Testis (tissue), 3 donors: ENCODE results near the gene CBR3. TPM values are rescaled to one million over a fixed set of nuclear protein-coding genes. Genes with fewer than 3 reads are reported as not detected.

Experiments used
- DNase-seq: peaks from one replicate; pipeline ENCODE4 v3.0.0-alpha.2; 2019
- H3K27ac ChIP-seq, 2 donors: fragments of 200-600 bp; sonication (generic); one replicate each; pipeline ENCODE4 v1.5.1; 2019
- H3K27me3 ChIP-seq: fragments of 200-600 bp; sonication (generic); one replicate; pipeline ENCODE4 v1.5.1; 2019
- H3K36me3 ChIP-seq: fragments of 200-600 bp; sonication (generic); one replicate; pipeline ENCODE4 v1.5.1; 2017; ENCODE audit warnings: low read depth; ENCODE audit errors: missing control alignments
- H3K4me1 ChIP-seq: fragments of 200-600 bp; sonication (generic); one replicate; pipeline ENCODE4 v1.5.1; 2019
- H3K4me3 ChIP-seq, 2 donors: fragments of 200-600 bp; sonication (generic); one replicate each; pipeline ENCODE4 v1.5.1; 2017 to 2019
- H3K9me3 ChIP-seq: fragments of 200-600 bp; sonication (generic); one replicate; pipeline ENCODE4 v1.5.1; 2017
- CTCF ChIP-seq, 3 experiments: fragments of 450-650 bp in 2 of 3; fragments of 200-600 bp in 1 of 3; sonication (generic) in 1 of 3; IDR thresholded peaks; one replicate each; pipeline ENCODE4 v1.5.1; 2016 to 2019; ENCODE audit warnings: antibody characterized with exemption in 3 of 3, mild to moderate bottlenecking in 2 of 3, moderate library complexity in 1 of 3
- POLR2A ChIP-seq: fragments of 450-650 bp; IDR thresholded peaks from one replicate; pipeline ENCODE4 v1.6.1; 2017; ENCODE audit warnings: antibody characterized with exemption, mild to moderate bottlenecking, moderate library complexity
- WGBS, 2 donors: methylation state at CpG; one replicate each; pipeline ENCODE4 v1.1.5; 2018; 5-methylcytosine and 5-hydroxymethylcytosine counted together
- intact Hi-C: fragments of 100-400 bp; cut with DNase I; formaldehyde crosslinking; loops from one replicate; pipeline ENCODE4 v1.15.1; 2023; ENCODE audit warnings: low total_unique reads
- polyA plus RNA-seq: library from polyadenylated mRNA; stranded (reverse); fragments of 350-450 nt; fragmentation: Illumina TruSeq; extraction: RNeasy Lipid Tissue Mini Kit (QIAGEN cat#74804); gene quantifications from one replicate; pipeline ENCODE4 v1.2.3, GENCODE V29; 2014; ENCODE audit warnings: low read depth, low replicate concordance; ENCODE audit not compliant: insufficient read depth
- total RNA-seq, 2 donors: library from RNA; depleted of rRNA; stranded (reverse); fragments of >200 nt; gene quantifications; one replicate each; pipeline ENCODE4 v1.2.3, GENCODE V29; 2016

The CBR3 gene
- total and polyA plus RNA-seq, 3 donors from 2014 or later, result 2.8 to 10.7 (median 6.9) TPM

- TF ChIP-seq POLR2A (no peak), CTCF (IDR thresholded peaks at IDR 0.05) (no peak)
- no peaks in the 10 kb centered on the region for H3K27me3 ChIP-seq
- no peak overlapping the region for H3K4me3 ChIP-seq
- intact Hi-C loops, result no loop called here
- H3K27ac ChIP-seq, result no peak overlapping the region
- H3K36me3 ChIP-seq, result no peaks in the 10 kb centered on the region
- peaks cover 6% of the 10 kb centered on the region for H3K4me1 ChIP-seq
- WGBS, 2 donors, result 91% methylated on average over 7 of the region's 7 CpGs
- H3K9me3 ChIP-seq, result no peaks in the 10 kb centered on the region
- no peak for DNase-seq
Measured at GRCh38 chr21:36193200-36193599, 58.3 kb downstream of the CBR3 start.

DNA sequence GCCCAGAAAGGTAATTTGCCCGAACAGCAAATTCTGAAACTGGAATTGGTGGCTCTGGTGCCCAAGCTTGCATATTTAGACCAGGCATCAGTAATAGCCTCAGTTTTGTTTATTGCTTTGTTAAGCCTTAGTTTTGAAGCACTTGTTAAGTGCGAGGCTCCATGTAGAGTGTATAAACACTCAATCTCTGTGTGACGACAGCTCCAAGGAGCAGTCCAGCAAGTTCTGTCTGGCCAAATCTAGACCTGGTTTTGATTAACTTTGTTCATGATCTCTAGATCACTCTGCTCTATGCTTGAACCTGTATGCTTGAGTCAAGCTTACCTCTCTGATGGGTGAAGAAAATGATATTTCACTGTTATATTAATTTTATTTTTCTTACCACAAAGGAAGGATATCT lies 59.1 kb downstream of the CBR3 start:
- intact Hi-C loops, result no loop called here
- no peak overlapping the region for H3K4me3 ChIP-seq
- H3K27me3 ChIP-seq, result no peaks in the 10 kb centered on the region
- H3K4me1 ChIP-seq, result peaks cover 5% of the 10 kb centered on the region
- H3K27ac ChIP-seq, result no peak overlapping the region
- no peak for DNase-seq
- 92 to 96% methylated on average over 3 of the region's 3 CpGs for WGBS, 2 donors
- no peaks in the 10 kb centered on the region for H3K36me3 ChIP-seq
- H3K9me3 ChIP-seq, result no peaks in the 10 kb centered on the region
- TF ChIP-seq POLR2A (no peak), CTCF (IDR thresholded peaks at IDR 0.05) (no peak)

DNA sequence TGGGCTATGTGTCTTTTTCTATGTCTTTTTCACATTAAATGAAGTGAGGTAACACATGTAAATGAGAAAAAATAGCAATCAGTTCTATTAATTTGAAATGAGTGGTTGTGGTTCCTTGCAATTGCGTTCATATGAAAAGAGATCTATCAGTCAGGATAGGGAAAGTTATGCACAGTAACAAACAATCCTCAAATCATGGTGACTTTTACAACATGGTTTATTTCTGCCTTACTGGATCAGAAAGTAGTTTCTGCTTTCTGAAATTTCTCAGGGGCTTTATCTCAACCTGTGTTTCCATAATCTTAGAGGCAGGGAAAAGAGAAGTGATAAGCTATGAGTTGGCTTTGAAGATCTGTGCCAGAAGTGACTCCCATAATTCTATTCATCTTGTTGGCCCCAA lies 60.7 kb downstream of the CBR3 start:
- no peaks in the 10 kb centered on the region for H3K36me3 ChIP-seq
- DNase-seq, result no peak
- no peaks in the 10 kb centered on the region for H3K9me3 ChIP-seq
- H3K4me3 ChIP-seq, result no peak overlapping the region
- TF ChIP-seq POLR2A (no peak), CTCF (IDR thresholded peaks at IDR 0.05) (no peak)
- WGBS, 2 donors, result 84 to 100% methylated on average over 1 of the region's 1 CpG
- no peaks in the 10 kb centered on the region for H3K4me1 ChIP-seq
- H3K27ac ChIP-seq, result no peak overlapping the region
- H3K27me3 ChIP-seq, result no peaks in the 10 kb centered on the region
- intact Hi-C loops, result no loop called here

Other genes with a start within 250 kb of the CBR3 start
- 10 to 100 TPM; 52.3 to 62.7 TPM for gene SETD4, start 74.6 kb upstream of the CBR3 start, total RNA-seq
- gene SETD4, start 74.6 kb upstream of the CBR3 start, polyA plus RNA-seq, result 52.3 TPM
- 100 to 1,000 TPM in 1 of 2 donors, 10 to 100 TPM in 1; 78.9 to 137 TPM for gene CBR1, start 65.1 kb upstream of the CBR3 start, total RNA-seq
- gene CBR1, start 65.1 kb upstream of the CBR3 start, polyA plus RNA-seq, result 44.1 TPM
- 10 to 100 TPM; 19.1 to 24.3 TPM for gene DOP1B, start 21.7 kb downstream of the CBR3 start, total RNA-seq
- gene DOP1B, start 21.7 kb downstream of the CBR3 start, polyA plus RNA-seq, result 9.6 TPM
- 10 to 100 TPM; 45.6 to 48.0 TPM for gene MORC3, start 185.1 kb downstream of the CBR3 start, total RNA-seq
- 21.4 TPM for gene MORC3, start 185.1 kb downstream of the CBR3 start, polyA plus RNA-seq